H1 (cell line): ENCODE data around the gene STX12. TPM values are rescaled to one million over a fixed set of nuclear protein-coding genes. Genes with fewer than 3 reads are reported as not detected.

Experiments used
- CHD7 ChIP-seq: fragments of 300-600 bp; sonication (generic); IDR thresholded peaks from 2 replicates; pipeline ENCODE4 v1.7.1; 2012; ENCODE audit warnings: low read length, moderate library complexity, mild to moderate bottlenecking, inconsistent platforms; ENCODE audit not compliant: insufficient replicate concordance
- CTCF ChIP-seq, 3 experiments: IDR thresholded peaks; 1 replicate in 2 of 3; 2 replicates in 1 of 3; pipeline versions ENCODE4 v1.5.1 to v1.6.1; 2011; ENCODE audit warnings: low read length in 3 of 3, mild to moderate bottlenecking in 3 of 3, inconsistent platforms in 2 of 3, low read depth in 1 of 3, moderate library complexity in 1 of 3; ENCODE audit not compliant: insufficient read depth in 1 of 3; ENCODE audit errors: control extremely low read depth in 1 of 3
- GABPA ChIP-seq: IDR thresholded peaks from 2 replicates; pipeline ENCODE4 v1.6.1; 2011; ENCODE audit warnings: mild to moderate bottlenecking, low read length, moderate library complexity, borderline replicate concordance; ENCODE audit not compliant: insufficient read depth
- HDAC6 ChIP-seq: IDR thresholded peaks from one replicate; pipeline ENCODE4 v1.7.1; 2012; ENCODE audit warnings: low read depth, mild to moderate bottlenecking, inconsistent platforms, low read length, moderate library complexity
- SAP30 ChIP-seq: fragments of 300-600 bp; sonication (generic); IDR thresholded peaks from 2 replicates; pipeline ENCODE4 v1.7.1; 2012; ENCODE audit warnings: low read length, moderate library complexity, mild to moderate bottlenecking, inconsistent platforms; ENCODE audit not compliant: insufficient read depth, insufficient replicate concordance
- SP1 ChIP-seq: IDR thresholded peaks from 2 replicates; pipeline ENCODE4 v1.6.1; 2011; ENCODE audit warnings: low read depth, low read length
- SP4 ChIP-seq: IDR thresholded peaks from 2 replicates; pipeline ENCODE4 v1.6.1; 2012; ENCODE audit warnings: low read length, inconsistent platforms
- TAF7 ChIP-seq: optimal IDR thresholded peaks from 2 replicates; pipeline ENCODE3; 2011; ENCODE audit warnings: low read depth, mild to moderate bottlenecking, inconsistent platforms, low read length, moderate library complexity, borderline replicate concordance
- TBP ChIP-seq: IDR thresholded peaks from 2 replicates; pipeline ENCODE4 v1.6.1; 2011; ENCODE audit warnings: low read depth, low read length, improper control_type of control experiment
- YY1 ChIP-seq: IDR thresholded peaks from 2 replicates; pipeline ENCODE4 v1.6.1; 2011; ENCODE audit warnings: low read depth, mild to moderate bottlenecking, low read length
- polyA plus RNA-seq, 7 experiments: library from polyadenylated mRNA; depleted of rRNA in 3 of 7; stranded (reverse) in 5 of 7; unstranded in 2 of 7; fragments of >200 nt in 5 of 7; fragments of 200-250 nt in 2 of 7; gene quantifications; 1 replicate in 5 of 7; 2 replicates in 1 of 7; 4 replicates in 1 of 7; pipeline versions ENCODE4 v1.2.1 to v1.2.3, GENCODE V29; 2011 to 2013; ENCODE audit warnings: missing spikeins in 2 of 7, mixed read lengths in 2 of 7
- total RNA-seq: library from RNA; stranded (reverse); fragmentation: NEBNext Ultra II Directional; extraction: Animal tissue kit (Norgen Biotek cat#: 25700); gene quantifications from 2 replicates; pipeline ENCODE4 v1.2.1, GENCODE V29; 2021

The STX12 gene
- total and polyA plus RNA-seq, 2 of the 8 experiments (the other 6 are each of a cell fraction or from before 2014, with no cell fraction given) = 3.7 to 11.0 TPM

- TF ChIP-seq CHD7 (no peak), HDAC6 (no peak), YY1 (no peak), CTCF (IDR thresholded peaks at IDR 0.05; ENCODE audit: control extremely low read depth in 1 of 3, insufficient read depth in 1 of 3, low read depth in 1 of 3, low read length in 3 of 3) (no peak), SP1 (no peak), TAF7 (no peak), TBP (no peak), SP4 (no peak), SAP30 (no peak), GABPA (no peak)
These were observed 90.5 kb downstream of the STX12 start (continued) for GRCh38 chr1:27863538-27863915.
